ENCODE data around the gene CARNS1. TPM values are rescaled to one million over a fixed set of nuclear protein-coding genes. Genes with fewer than 3 reads are reported as not detected.

Gene CARNS1
- total RNA-seq, 1 experiment from 2014 or later: 1.1 TPM

GRCh38 chr11:67435727-67436458 is 20.4 kb downstream of the CARNS1 start:
- no peak for TF ChIP-seq CTCF (conservative IDR thresholded peaks at IDR 0.05)
- H3K27me3 ChIP-seq (ENCODE audit: insufficient read depth, low read length): no peaks in the 10 kb centered on the region
- Mint-ChIP-seq H3K4me1 (peaks cover 4 to 10% of the 10 kb centered on the region in 2 experiments), H3K36me3 (ENCODE audit: insufficient read depth in 1 of 3, low read depth in 3 of 3) (peaks cover 13 to 49% (median 45%) of the 10 kb centered on the region in 3 experiments; a peak in 6 of 7 replicates), H3K4me3 (no peak overlapping the region), H3K27me3 (ENCODE audit: low read depth) (no peaks in the 10 kb centered on the region; the same call in 1 of the 2 replicates), H3K27ac (peak overlapping the region; percentile 44 to 96 (median 94); a peak in 5 of 7 replicates), H3K9me3 (no peaks in the 10 kb centered on the region)
- peak overlapping the region; percentile 18; the same call in 1 of the 2 replicates for H3K14ac ChIP-seq (ENCODE audit: insufficient read depth, low read length)
- peak overlapping the region; percentile 5 for H4K91ac ChIP-seq (ENCODE audit: insufficient read length, low read depth, low read length)
- H4K20me1 ChIP-seq (ENCODE audit: control insufficient read depth, insufficient read depth, insufficient read length): no peaks in the 10 kb centered on the region
- no peaks in the 10 kb centered on the region for H3K79me1 ChIP-seq (ENCODE audit: insufficient read depth, low read depth, low read length, poor library complexity, severe bottlenecking)
- no peak overlapping the region for H3K9ac ChIP-seq (ENCODE audit: extremely low read depth, insufficient read length, low read length)
- no peaks in the 10 kb centered on the region for H3K23me2 ChIP-seq (ENCODE audit: insufficient read length, low read depth, low read length, poor library complexity, severe bottlenecking)
- no peak overlapping the region for H3K56ac ChIP-seq (ENCODE audit: insufficient read length, low read depth, low read length)
- no peak overlapping the region for H2BK20ac ChIP-seq (ENCODE audit: low read depth, low read length, poor library complexity, severe bottlenecking)
- no peak overlapping the region for H4K5ac ChIP-seq (ENCODE audit: insufficient read length, low read depth, low read length)
- peak overlapping the region; percentile 47 for H3K18ac ChIP-seq (ENCODE audit: insufficient read length, low read depth, low read length)
- no peak for DNase-seq
- H2BK15ac ChIP-seq (ENCODE audit: low read depth, low read length): no peak overlapping the region
- H4K8ac ChIP-seq (replicated peaks; ENCODE audit: insufficient read length, low read depth, low read length): no peak overlapping the region
- no peaks in the 10 kb centered on the region; the same call in 1 of the 2 replicates for H3K4me1 ChIP-seq (ENCODE audit: insufficient read depth, low read length)
- no peaks in the 10 kb centered on the region for H3K79me2 ChIP-seq (ENCODE audit: insufficient read depth, low read length)
- no peak overlapping the region for H2BK5ac ChIP-seq (ENCODE audit: insufficient read length, low read length)
- no peak overlapping the region for H3K4ac ChIP-seq (ENCODE audit: low read depth, low read length)
- WGBS (ENCODE audit: extremely low coverage, insufficient read length, low lambda C conversion rate): no CpG with 5 or more reads among the region's 38 CpGs
- no peak overlapping the region for H3K27ac ChIP-seq (ENCODE audit: insufficient read length, low read depth, low read length)
- no peaks in the 10 kb centered on the region for H3K9me3 ChIP-seq (ENCODE audit: control insufficient read depth, low read depth, low read length)
- H2BK120ac ChIP-seq (ENCODE audit: low read depth, low read length, poor library complexity, severe bottlenecking): peak overlapping the region; percentile 8
- H3K23ac ChIP-seq (ENCODE audit: insufficient read length, low read depth, low read length): no peak overlapping the region
- H3T11ph ChIP-seq (ENCODE audit: low read length): no peak overlapping the region
- no peak overlapping the region for H2AK5ac ChIP-seq (ENCODE audit: insufficient read length, low read length)
- no peak overlapping the region for H3K4me2 ChIP-seq (ENCODE audit: insufficient read depth, insufficient read length, low read length)
- H2BK12ac ChIP-seq (ENCODE audit: insufficient read length, low read depth, low read length): no peak overlapping the region
- H2AFZ ChIP-seq (ENCODE audit: low read length): no peak overlapping the region
